ENCODE data around the gene MTHFD2L. TPM values are rescaled to one million over a fixed set of nuclear protein-coding genes. Genes with fewer than 3 reads are reported as not detected.

Gene MTHFD2L
- total RNA-seq, 1 experiment from 2014 or later = 11.6 TPM

DNA sequence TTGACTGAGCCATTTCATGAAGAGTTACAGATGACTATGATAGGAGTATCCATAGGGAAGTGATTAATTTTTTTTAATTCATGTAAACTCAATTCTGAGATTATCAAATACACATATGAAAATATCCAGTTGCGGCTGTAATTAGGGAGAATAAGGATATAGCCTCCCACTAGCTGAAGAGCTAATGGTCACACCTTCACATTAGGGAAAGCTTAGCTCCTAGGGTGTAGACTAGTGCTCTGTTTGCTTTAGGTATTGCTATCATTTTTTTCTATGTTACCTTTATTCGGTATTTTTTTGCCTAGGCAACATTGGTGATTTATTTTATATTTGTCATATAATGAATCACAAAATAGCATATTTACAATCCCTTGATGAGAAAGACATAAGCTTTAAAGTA is 110.7 kb downstream of the MTHFD2L start:
- no peak overlapping the region for H3K27ac Mint-ChIP-seq
- Histone ChIP-seq H3T11ph (ENCODE audit: low read length) (no peak overlapping the region), H3K4ac (ENCODE audit: low read depth, low read length) (no peak overlapping the region), H2BK20ac (ENCODE audit: low read depth, low read length, poor library complexity, severe bottlenecking) (no peak overlapping the region), H2BK12ac (ENCODE audit: insufficient read length, low read depth, low read length) (no peak overlapping the region), H2AFZ (ENCODE audit: low read length) (no peak overlapping the region), H3K14ac (ENCODE audit: insufficient read depth, low read length) (no peak overlapping the region), H3K23me2 (ENCODE audit: insufficient read length, low read depth, low read length, poor library complexity, severe bottlenecking) (no peaks in the 10 kb centered on the region), H3K27me3 (ENCODE audit: insufficient read depth, low read length) (no peaks in the 10 kb centered on the region), H3K79me1 (ENCODE audit: insufficient read depth, low read depth, low read length, poor library complexity, severe bottlenecking) (no peaks in the 10 kb centered on the region), H4K8ac (replicated peaks; ENCODE audit: insufficient read length, low read depth, low read length) (no peak overlapping the region), H3K23ac (ENCODE audit: insufficient read length, low read depth, low read length) (no peak overlapping the region), H3K9me3 (ENCODE audit: control insufficient read depth, low read depth, low read length) (no peaks in the 10 kb centered on the region), H2AK5ac (ENCODE audit: insufficient read length, low read length) (no peak overlapping the region), H3K4me2 (ENCODE audit: insufficient read depth, insufficient read length, low read length) (no peak overlapping the region), H2BK5ac (ENCODE audit: insufficient read length, low read length) (no peak overlapping the region), H3K79me2 (ENCODE audit: insufficient read depth, low read length) (no peaks in the 10 kb centered on the region), H4K5ac (ENCODE audit: insufficient read length, low read depth, low read length) (no peak overlapping the region), H3K27ac (ENCODE audit: insufficient read length, low read depth, low read length) (no peak overlapping the region), H4K20me1 (ENCODE audit: control insufficient read depth, insufficient read depth, insufficient read length) (no peaks in the 10 kb centered on the region), H3K18ac (ENCODE audit: insufficient read length, low read depth, low read length) (no peak overlapping the region), H3K4me1 (ENCODE audit: insufficient read depth, low read length) (no peaks in the 10 kb centered on the region), H3K9ac (ENCODE audit: extremely low read depth, insufficient read length, low read length) (no peak overlapping the region), H4K91ac (ENCODE audit: insufficient read length, low read depth, low read length) (no peak overlapping the region), H3K56ac (ENCODE audit: insufficient read length, low read depth, low read length) (no peak overlapping the region), H2BK120ac (ENCODE audit: low read depth, low read length, poor library complexity, severe bottlenecking) (no peak overlapping the region), H2BK15ac (ENCODE audit: low read depth, low read length) (no peak overlapping the region)
- H3K4me3 Mint-ChIP-seq = no peak overlapping the region
- no peaks in the 10 kb centered on the region for H3K36me3 Mint-ChIP-seq (ENCODE audit: insufficient read depth in 1 of 3, low read depth in 3 of 3)
- H3K4me1 Mint-ChIP-seq = no peaks in the 10 kb centered on the region
- WGBS (ENCODE audit: extremely low coverage, insufficient read length, low lambda C conversion rate) = no CpG with 5 or more reads among the region's 2 CpGs
- H3K9me3 Mint-ChIP-seq = no peaks in the 10 kb centered on the region
- no peak for DNase-seq
- H3K27me3 Mint-ChIP-seq (ENCODE audit: low read depth) = no peaks in the 10 kb centered on the region
- TF ChIP-seq, protein P1, sequence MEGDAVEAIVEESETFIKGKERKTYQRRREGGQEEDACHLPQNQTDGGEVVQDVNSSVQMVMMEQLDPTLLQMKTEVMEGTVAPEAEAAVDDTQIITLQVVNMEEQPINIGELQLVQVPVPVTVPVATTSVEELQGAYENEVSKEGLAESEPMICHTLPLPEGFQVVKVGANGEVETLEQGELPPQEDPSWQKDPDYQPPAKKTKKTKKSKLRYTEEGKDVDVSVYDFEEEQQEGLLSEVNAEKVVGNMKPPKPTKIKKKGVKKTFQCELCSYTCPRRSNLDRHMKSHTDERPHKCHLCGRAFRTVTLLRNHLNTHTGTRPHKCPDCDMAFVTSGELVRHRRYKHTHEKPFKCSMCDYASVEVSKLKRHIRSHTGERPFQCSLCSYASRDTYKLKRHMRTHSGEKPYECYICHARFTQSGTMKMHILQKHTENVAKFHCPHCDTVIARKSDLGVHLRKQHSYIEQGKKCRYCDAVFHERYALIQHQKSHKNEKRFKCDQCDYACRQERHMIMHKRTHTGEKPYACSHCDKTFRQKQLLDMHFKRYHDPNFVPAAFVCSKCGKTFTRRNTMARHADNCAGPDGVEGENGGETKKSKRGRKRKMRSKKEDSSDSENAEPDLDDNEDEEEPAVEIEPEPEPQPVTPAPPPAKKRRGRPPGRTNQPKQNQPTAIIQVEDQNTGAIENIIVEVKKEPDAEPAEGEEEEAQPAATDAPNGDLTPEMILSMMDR (conservative IDR thresholded peaks at IDR 0.05) = no peak

Measured in H9 (cell line).